ENCODE measurements around the gene PAF1.

PAF1 gene

GRCh38 chr19:39407410-39407659 lies 16.4 kb upstream of the PAF1 start:
- TF ChIP-seq SUZ12 (IDR thresholded peaks at IDR 0.05; ENCODE audit: extremely low read depth, insufficient read depth, insufficient read length), result no peak
- no peak for TF ChIP-seq YY1 (IDR thresholded peaks at IDR 0.05; ENCODE audit: insufficient read depth, insufficient read length)
- TF ChIP-seq ZNF274 (IDR thresholded peaks at IDR 0.05; ENCODE audit: low read depth, low read length), result no peak
- Histone ChIP-seq H3K9ac (ENCODE audit: insufficient read length, low read depth) (peak overlapping the region; percentile 87), H3K4me3 (ENCODE audit: insufficient read length, low read depth) (peak overlapping the region; percentile 82), H3K36me3 (ENCODE audit: insufficient read depth, insufficient read length, low read length) (peaks cover 10% of the 10 kb centered on the region), H3K4me1 (ENCODE audit: insufficient read depth, insufficient read length) (peaks cover 13% of the 10 kb centered on the region), H3K9me3 (ENCODE audit: insufficient read depth, low read length) (no peaks in the 10 kb centered on the region), H3K27me3 (ENCODE audit: insufficient read depth, insufficient read length) (no peaks in the 10 kb centered on the region)
- no peak for DNase-seq (ENCODE audit: low read depth, low spot score)

- no peak for DNase-seq (ENCODE audit: low read depth, low spot score)
- Histone ChIP-seq H3K36me3 (ENCODE audit: insufficient read depth, insufficient read length, low read length) (peaks cover 10% of the 10 kb centered on the region), H3K4me3 (ENCODE audit: insufficient read length, low read depth) (peak within 1 kb of the TSS; percentile 82), H3K27me3 (ENCODE audit: insufficient read depth, insufficient read length) (no peaks in the 10 kb centered on the region), H3K9me3 (ENCODE audit: insufficient read depth, low read length) (no peaks in the 10 kb centered on the region), H3K9ac (ENCODE audit: insufficient read length, low read depth) (peak within 1 kb of the TSS; percentile 87), H3K4me1 (ENCODE audit: insufficient read depth, insufficient read length) (peaks cover 16% of the 10 kb centered on the region)
- no peak for TF ChIP-seq ZNF274 (IDR thresholded peaks at IDR 0.05; ENCODE audit: low read depth, low read length)
- no peak for TF ChIP-seq YY1 (IDR thresholded peaks at IDR 0.05; ENCODE audit: insufficient read depth, insufficient read length)
- no peak for TF ChIP-seq SUZ12 (IDR thresholded peaks at IDR 0.05; ENCODE audit: extremely low read depth, insufficient read depth, insufficient read length)
Observed at GRCh38 chr19:39406656-39407409, 15.9 kb upstream of the PAF1 start, which contains the start of gene ZFP36. Gene ZFP36 (plus strand): TSS chr19:39406847. CDS start chr19:39406905, 58 bp downstream.

GRCh38 chr19:39405958-39406655 lies 15.2 kb upstream of the PAF1 start:
- peak overlapping the region; percentile 28 for H3K4me3 ChIP-seq (ENCODE audit: insufficient read length, low read depth)
- peaks cover 10% of the 10 kb centered on the region for H3K36me3 ChIP-seq (ENCODE audit: insufficient read depth, insufficient read length, low read length)
- TF ChIP-seq SUZ12 (IDR thresholded peaks at IDR 0.05; ENCODE audit: extremely low read depth, insufficient read depth, insufficient read length), result no peak
- no peak for TF ChIP-seq YY1 (IDR thresholded peaks at IDR 0.05; ENCODE audit: insufficient read depth, insufficient read length)
- no peak for TF ChIP-seq ZNF274 (IDR thresholded peaks at IDR 0.05; ENCODE audit: low read depth, low read length)
- no peaks in the 10 kb centered on the region for H3K9me3 ChIP-seq (ENCODE audit: insufficient read depth, low read length)
- no peak overlapping the region for H3K9ac ChIP-seq (ENCODE audit: insufficient read length, low read depth)
- peaks cover 15% of the 10 kb centered on the region for H3K4me1 ChIP-seq (ENCODE audit: insufficient read depth, insufficient read length)
- H3K27me3 ChIP-seq (ENCODE audit: insufficient read depth, insufficient read length), result no peaks in the 10 kb centered on the region
- DNase-seq (ENCODE audit: low read depth, low spot score), result no peak

GRCh38 chr19:39405261-39405957 lies 14.5 kb upstream of the PAF1 start:
- H3K9me3 ChIP-seq (ENCODE audit: insufficient read depth, low read length), result no peaks in the 10 kb centered on the region
- peaks cover 15% of the 10 kb centered on the region for H3K4me1 ChIP-seq (ENCODE audit: insufficient read depth, insufficient read length)
- H3K36me3 ChIP-seq (ENCODE audit: insufficient read depth, insufficient read length, low read length), result peaks cover 10% of the 10 kb centered on the region
- TF ChIP-seq SUZ12 (IDR thresholded peaks at IDR 0.05; ENCODE audit: extremely low read depth, insufficient read depth, insufficient read length), result no peak
- peak overlapping the region; percentile 42 for H3K9ac ChIP-seq (ENCODE audit: insufficient read length, low read depth)
- H3K4me3 ChIP-seq (ENCODE audit: insufficient read length, low read depth), result no peak overlapping the region
- no peak for DNase-seq (ENCODE audit: low read depth, low spot score)
- no peaks in the 10 kb centered on the region for H3K27me3 ChIP-seq (ENCODE audit: insufficient read depth, insufficient read length)

GRCh38 chr19:39403331-39404312 lies 12.7 kb upstream of the PAF1 start:
- Histone ChIP-seq H3K4me1 (ENCODE audit: insufficient read depth, insufficient read length) (peaks cover 15% of the 10 kb centered on the region), H3K36me3 (ENCODE audit: insufficient read depth, insufficient read length, low read length) (peaks cover 17% of the 10 kb centered on the region), H3K27me3 (ENCODE audit: insufficient read depth, insufficient read length) (no peaks in the 10 kb centered on the region), H3K4me3 (ENCODE audit: insufficient read length, low read depth) (peak overlapping the region; percentile 41), H3K9ac (ENCODE audit: insufficient read length, low read depth) (peak overlapping the region; percentile 85), H3K9me3 (ENCODE audit: insufficient read depth, low read length) (no peaks in the 10 kb centered on the region)
- peak; percentile 82 for DNase-seq (ENCODE audit: low read depth, low spot score)
- TF ChIP-seq ZNF274 (IDR thresholded peaks at IDR 0.05; ENCODE audit: low read depth, low read length), result no peak
- no peak for TF ChIP-seq YY1 (IDR thresholded peaks at IDR 0.05; ENCODE audit: insufficient read depth, insufficient read length)
- TF ChIP-seq SUZ12 (IDR thresholded peaks at IDR 0.05; ENCODE audit: extremely low read depth, insufficient read depth, insufficient read length), result no peak

- H3K9me3 ChIP-seq (ENCODE audit: insufficient read depth, low read length), result no peaks in the 10 kb centered on the region
- DNase-seq (ENCODE audit: low read depth, low spot score), result no peak
- TF ChIP-seq SUZ12 (IDR thresholded peaks at IDR 0.05; ENCODE audit: extremely low read depth, insufficient read depth, insufficient read length), result no peak
- peak overlapping the region; percentile 85 for H3K9ac ChIP-seq (ENCODE audit: insufficient read length, low read depth)
- peak overlapping the region; percentile 51 for H3K4me3 ChIP-seq (ENCODE audit: insufficient read length, low read depth)
- H3K4me1 ChIP-seq (ENCODE audit: insufficient read depth, insufficient read length), result peaks cover 19% of the 10 kb centered on the region
- H3K27me3 ChIP-seq (ENCODE audit: insufficient read depth, insufficient read length), result no peaks in the 10 kb centered on the region
- peaks cover 11% of the 10 kb centered on the region for H3K36me3 ChIP-seq (ENCODE audit: insufficient read depth, insufficient read length, low read length)
Observed at GRCh38 chr19:39402346-39403300, 11.7 kb upstream of the PAF1 start.
